HG03159 (cell line): ENCODE results near the gene EARS2.
"Not testable (repeated sequence)": the region's sequence is repeated elsewhere in the genome, so short reads cannot be mapped to it uniquely, and the experiment has no call there.

ENCODE experiments used
- ATAC-seq: cut with Tn5 transposase; IDR thresholded peaks from one replicate; pipeline ENCODE4 v1.9.1; 2021; ENCODE audit warnings: mild to moderate bottlenecking, moderate library complexity; ENCODE audit not compliant: unreplicated experiment

The EARS2 gene

DNA sequence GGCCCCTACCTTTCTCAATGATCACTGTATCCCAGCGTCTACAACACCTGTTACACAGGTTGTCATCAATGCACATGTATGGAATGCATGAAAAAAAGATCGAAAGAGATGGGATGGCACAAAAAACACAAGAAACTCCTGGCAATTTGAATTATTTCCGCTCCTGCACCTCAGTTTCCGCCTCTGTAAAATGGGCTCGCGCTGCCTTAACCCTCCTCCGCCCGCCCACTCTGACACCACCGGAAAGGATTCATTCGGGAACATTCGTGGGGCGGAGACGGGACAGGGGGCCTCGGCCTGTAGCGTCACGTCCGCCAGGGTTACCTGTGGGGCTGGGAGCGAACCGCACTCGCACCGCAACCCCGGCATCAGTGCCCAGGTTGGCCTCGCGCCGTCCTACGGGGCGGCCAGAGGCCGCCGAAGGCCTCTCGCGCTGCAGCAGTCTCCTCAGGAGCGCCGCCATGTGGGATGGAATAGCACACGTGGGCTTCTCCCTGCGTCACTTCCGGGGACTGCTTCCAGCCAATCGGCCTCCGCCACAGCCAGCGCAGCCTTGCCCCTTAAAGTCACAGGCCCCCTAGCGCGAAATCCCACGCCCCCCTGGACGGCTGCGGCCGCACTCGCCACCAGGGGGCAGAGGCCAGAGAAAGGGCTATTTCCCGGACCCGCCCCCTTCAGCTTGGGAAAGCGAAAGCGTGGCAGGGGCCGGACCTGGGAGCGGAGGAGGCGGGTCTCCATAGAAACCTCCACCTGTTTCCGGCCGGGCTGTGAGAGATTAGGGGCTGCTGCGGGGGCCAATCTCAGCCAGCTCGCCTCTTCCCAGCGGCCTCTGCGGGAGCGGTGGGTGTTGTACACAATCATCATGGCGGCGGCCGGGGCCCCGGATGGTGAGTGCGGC, at the start of gene EARS2, which contains the start of gene UBFD1:
EARS2 (minus strand) TSS at position 470 of the 898 bp plus-strand sequence; CDS start at position 463, 7 bp downstream.
UBFD1 (plus strand) TSS at position 847 of the 898 bp plus-strand sequence; CDS start at position 863, 16 bp downstream.
- ATAC-seq = peak; percentile 91

DNA sequence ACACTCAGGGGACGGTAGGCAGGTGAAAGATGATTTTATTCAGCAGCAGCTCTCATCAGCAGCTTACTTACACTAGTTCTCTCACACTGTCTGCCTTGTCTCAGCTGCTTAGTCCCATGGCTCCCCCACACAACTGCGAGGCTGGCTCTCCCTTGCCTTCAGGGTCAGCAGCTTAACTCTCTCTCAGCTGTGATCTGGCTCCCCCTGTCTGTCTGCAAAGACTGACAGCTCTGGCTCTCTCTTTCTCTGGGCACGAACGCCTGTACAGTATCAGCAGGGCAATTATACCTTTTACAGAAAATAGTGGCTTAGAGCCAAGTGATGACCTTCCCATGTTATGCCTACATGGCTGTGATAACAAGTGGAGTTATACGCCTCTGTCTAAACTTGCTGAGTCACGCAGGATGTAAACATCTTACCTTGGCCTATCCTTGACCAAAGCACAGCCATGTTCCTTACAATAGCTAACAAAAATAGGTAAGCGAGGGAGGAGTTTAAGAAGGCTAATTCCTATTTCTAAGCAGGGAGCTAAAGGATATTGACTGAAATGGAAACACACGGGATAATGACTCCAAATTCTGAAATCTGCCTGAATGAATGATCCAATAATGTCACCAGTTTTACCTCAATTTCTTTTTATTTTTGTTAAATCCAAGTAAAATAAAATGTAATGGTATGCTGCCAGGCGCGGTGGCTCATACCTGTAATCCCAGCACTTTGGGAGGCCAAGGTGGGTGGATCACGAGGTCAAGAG, 40.0 kb upstream of the EARS2 start:
- ATAC-seq = no peak

DNA sequence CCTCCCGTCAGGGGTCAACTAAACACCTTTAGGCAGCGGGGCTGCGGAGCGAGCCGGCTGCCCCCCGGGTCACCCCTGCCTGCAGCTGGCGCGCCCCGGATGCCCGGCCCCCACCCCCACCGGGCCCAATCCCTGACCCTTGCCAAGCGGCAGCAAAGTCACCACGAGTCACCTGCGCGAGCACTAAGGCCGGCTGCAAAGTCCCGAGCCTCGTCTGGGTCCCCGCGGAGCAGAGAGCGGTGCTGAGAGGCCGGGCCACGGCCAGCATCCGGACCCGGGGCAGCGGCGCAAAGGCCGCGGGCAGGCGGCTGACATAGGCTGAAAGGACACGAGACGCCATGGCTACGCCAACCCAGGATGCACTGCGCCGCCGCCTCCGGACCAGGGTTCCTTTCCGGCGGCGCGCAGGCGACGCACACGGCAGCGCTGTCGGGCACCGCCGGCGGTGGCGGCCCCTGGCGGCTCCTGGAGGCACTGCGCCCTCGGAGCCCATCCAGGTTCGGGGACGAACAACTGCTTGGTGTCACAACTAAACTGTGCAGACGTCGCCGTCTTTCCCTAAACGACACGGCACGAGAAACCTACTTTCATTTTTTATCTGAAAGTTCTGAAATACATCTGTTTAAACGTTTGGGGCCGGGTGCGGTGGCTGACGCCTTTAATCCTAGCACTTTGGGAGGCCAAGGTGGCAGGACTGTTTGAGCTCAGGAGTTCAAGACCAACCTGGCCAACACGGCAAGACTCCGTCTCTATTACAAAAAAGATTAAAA, 39.0 kb upstream of the EARS2 start, which contains the start of gene NDUFAB1:
NDUFAB1 (minus strand) TSS at position 366 of the 770 bp plus-strand sequence; CDS start at position 340, 26 bp downstream.
- ATAC-seq = peak; percentile 86

DNA sequence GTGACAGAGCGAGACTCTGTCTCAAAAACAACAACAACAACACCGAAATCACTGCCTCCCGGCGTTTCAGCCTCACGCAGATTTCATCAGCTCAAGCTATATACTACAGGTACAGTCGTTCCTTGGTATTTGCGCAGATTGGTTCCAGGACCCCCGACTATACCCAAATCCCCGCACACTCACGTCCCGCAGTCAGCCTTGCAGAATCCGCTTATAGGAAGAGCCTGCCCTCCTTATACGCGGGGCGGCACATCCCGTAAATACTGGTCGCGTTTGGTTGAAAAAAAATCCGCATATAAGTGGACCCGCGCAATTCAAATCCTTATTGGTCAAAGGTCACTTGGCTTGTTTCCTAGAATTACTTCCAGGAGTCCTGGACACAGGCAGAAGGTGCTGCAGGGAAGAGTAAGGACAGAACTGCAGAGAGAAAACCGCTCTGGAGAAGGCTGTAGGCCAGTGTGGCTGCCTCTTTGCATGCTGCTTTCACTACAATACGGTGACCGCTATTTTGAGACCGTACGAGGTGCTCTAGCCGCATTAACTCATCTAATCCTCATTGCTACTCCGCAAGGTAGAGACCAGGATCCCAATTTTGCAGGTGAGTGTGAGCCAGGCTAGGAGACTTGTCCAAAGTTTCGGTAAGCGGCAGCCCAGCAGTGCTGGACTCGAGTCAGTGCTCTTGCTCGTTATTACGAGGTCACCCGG, 38.2 kb upstream of the EARS2 start:
- peak; percentile 28 for ATAC-seq

DNA sequence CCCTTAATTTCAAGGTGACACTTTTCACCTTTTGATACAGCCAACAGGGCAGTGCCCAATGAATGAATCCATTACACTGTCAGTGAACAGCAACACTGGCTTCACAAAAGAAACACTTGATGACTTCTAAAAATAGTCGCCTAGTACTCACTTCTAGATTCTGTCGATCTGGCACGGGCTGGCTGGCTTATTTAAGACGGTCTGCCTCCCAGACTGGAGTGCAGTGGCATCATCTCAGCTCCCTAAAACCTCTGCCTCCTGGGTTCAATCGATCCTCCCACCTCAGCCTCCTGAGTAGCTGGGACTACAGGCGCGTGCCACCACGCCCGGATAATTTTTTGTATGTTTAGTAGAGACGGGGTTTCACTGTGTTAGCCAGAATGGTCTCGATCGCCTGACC, 37.0 kb upstream of the EARS2 start:
- no peak for ATAC-seq

DNA sequence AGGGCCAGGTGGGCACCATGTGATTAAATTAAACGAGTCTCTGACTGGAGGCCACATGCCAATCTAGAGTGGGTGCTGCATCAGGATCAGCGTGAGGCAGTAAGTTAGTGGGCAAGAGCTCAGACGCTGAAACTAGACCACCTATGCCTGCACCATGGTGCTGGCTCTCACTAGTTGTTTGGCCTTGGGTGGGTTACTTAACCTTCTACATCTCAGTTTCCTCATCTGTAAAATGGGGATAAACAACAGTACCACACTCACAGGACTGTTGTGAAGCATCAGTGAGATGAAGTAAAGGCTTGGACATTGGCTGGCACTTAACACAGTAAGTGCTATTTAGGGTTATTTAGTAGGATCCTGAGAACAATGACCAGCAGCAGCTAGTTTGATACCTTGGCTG, 33.0 kb upstream of the EARS2 start:
- ATAC-seq = no peak

DNA sequence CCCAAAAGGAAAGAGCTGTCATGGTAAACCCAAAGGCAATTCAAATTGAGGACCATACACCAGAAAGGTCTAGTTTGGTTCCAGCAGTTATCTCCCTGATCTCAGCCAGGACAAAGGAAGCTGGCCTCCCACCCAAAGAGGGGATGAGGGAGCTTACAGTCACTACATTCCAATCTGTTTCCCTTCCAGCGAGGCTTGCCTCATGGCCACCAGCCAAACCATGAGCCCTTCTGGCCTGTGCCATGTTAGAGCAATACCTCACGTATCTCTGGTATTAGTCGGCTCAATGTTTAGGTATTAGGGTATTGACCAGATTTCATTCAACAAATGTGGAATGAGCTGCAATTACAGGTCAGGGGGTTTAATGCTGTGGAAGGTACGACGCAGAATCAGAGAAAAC, 30.6 kb upstream of the EARS2 start:
- no peak for ATAC-seq

DNA sequence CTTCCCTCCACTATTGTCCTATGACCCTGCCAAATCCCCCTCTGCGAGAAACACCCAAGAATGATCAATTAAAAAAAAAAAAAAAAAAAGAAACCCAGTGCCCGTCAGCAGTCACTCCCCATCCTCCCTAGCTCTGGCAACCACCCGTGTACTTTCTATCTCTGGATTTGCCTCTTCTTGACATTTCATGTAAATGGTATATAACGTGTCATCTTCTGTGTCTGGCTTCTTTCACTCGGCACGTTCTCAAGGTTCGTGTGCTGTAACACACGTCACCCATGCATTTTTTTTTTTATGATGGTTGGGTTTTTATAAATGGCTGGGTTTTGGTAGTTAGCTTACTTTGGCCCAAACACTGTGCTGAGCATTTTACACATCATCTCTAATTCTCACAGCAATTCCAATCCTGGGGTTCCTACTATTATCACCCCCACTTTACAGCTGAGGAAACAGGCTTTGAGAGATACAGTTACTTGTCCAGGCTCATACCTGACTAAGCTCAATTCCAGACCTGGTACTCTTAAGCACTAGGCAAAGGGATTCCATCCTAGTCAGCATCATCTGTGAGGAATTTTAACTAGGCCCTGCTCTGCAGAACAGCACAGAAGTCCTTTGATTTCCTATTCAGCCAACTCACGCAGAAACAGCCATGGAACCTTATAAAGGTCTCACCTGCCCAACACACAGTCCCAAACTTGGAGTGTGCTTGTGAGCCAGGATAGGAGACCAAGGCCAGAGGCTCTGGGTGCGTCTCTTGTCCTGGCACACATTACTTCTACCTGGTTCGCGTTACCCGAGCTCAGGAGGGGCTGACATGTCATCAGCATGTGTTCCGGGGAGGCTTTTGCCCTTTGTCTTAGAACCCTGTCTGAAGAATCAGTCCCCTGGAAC, 27.3 kb upstream of the EARS2 start:
- ATAC-seq = no peak

DNA sequence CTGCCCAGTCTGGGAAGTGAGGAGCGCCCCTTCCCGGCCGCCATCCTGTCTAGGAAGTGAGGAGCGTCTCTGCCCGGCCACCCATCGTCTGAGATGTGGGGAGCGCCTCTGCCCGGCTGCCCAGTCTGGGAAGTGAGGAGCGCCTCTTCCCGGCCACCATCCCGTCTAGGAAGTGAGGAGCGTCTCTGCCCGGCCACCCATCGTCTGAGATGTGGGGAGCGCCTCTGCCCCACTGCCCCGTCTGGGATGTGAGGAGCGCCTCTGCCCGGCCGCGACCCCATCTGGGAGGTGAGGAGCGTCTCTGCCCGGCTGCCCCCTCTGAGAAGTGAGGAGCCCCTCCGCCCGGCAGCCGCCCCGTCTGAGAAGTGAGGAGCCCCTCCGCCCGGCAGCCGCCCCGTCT, 26.1 kb upstream of the EARS2 start:
- not testable (repeated sequence) for ATAC-seq

DNA sequence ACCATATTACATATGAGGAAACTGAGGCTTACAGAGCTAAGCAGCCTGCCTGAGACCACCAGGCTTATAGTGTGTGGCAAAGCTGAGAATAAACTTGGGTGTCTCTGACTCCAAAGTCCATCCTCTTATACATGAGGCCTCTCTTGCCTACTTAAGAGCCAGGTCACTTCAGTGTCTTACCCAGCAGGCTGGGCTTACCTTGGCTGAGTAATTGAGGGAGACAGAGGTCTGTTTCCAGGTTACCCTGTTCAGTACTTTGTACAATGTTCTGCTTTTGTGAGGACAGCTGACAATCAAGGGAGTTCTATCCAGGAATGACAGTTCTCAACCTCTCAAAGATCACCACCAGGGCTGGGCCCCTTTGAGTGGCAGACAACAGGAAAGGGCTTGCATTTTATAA, 24.6 kb upstream of the EARS2 start:
- ATAC-seq = no peak

DNA sequence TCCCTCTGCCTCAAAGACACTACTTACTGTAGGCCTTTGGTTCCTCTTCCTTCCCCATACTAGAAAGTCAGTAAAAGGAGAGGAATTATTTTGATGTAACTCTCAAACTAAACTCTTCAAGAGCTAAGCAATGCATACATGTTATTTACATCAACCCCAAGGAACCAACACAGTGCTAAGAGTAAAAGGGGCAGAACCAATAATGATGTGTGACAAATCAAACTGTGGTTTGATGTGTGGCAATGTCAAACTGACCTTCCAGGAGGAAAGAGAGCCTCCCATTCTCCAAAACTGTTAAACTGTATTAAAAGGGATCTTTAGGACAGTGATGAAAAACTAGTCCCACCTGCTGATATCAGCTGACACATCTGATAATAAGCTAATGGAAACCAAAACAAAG, 23.2 kb upstream of the EARS2 start:
- ATAC-seq = no peak

DNA sequence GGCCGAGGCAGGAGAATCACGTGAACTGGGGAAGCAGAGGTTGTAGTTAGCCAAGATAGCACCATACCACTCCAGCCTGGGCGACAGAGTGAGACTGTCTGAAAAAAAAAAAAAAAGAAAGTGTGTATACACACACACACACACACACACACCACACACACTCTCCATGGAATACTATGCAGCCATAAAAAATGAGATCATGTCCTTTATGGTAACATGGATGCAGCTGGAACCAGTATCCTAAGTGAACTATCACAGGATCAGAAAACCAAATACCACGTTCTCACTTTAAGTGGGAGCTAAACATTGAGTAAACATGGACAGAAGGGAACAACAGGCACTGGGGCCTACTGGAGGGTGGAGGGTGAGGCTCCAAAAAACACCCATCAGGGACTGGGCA, 22.2 kb upstream of the EARS2 start:
- ATAC-seq = no peak

DNA sequence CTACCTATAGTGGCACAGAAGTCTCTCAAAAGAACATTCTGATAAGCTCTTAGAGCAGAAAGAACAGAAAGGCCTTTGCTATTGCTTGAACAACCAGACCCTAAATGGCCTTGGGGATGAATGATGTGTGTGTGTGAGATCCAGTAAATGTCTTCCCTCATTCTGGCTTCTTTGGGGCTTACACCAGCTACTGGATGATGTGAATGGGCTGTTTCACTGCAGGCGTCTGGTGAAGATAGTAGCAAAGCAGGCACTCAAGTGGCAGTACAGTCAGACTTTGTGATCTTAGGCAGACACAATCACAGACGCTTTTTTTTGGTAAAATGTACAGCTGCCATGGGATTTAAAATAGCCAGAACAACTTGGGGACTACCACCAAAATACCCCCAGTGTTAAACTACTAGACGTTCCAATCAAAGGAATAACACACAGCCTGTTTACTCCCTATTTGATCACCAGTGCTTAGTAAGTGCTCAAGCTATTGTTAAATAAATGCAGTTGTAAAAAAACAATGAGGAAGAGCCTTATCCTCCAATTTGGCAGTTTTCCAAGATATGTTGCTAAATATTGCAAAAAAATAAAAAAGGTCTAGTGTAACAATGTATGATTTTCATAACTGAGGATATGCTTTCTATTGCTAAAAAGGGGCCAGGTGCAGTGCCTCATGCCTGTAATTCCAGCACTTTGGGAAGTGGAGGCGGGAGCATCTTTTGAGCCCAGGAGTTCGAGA, 21.1 kb upstream of the EARS2 start:
- ATAC-seq = no peak

DNA sequence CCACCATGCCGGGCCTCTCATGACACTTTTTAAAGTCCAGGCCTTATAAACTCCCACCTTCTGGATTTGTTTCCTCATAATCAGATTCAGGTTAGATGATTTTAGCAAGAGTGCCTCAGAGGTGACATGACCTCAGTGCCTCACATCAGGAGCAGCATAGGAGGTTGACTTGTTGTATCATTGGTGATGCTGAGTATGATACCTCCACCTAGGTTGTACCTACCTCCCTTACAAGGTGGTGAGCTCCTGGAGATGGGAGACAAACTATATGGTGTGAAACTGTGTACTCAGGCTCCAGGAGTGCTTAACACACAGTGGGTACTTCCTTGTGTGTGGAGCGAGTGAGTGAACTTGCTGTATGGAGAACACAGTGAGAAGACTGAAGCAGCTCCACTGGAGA, 20.3 kb upstream of the EARS2 start:
- no peak for ATAC-seq

DNA sequence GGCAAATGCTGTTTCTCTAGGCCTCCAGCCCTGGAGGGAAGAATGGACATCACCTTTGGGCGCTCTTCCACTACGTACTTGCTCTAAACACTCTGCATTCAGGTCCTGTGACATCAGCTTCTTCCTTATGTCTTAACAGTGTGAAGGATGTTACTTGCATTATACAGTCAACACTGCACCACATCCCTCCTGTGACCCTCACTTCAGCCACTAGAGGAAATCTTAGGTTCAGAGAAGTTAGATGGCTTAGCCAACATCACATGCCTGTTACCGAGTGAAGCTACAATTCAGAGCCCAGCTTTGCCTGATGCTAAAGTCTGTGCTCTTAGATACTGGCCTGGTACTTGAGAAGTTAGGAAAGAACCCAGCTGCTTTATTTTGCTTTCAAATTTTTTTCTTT, 18.7 kb upstream of the EARS2 start:
- no peak for ATAC-seq

DNA sequence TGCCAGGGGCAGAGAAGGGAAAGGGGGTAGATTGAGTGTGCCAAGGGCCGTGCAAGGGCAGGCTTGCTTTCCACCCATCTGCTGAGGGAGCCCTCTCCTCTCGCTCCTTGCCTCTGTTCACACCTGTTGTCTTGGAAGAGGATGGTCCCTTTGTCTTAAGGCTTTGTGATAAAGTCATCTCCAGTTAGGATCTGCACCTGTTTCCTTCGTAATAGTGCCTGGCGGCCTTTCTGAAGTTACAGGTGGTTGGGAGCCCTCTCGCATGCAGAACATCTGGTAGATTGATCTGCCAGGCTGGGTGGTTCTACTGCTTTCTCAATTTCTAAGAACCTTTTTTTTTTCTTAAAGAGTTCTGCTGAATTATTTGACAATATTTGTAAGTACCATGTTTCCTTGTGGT, 16.7 kb upstream of the EARS2 start:
- ATAC-seq = no peak

DNA sequence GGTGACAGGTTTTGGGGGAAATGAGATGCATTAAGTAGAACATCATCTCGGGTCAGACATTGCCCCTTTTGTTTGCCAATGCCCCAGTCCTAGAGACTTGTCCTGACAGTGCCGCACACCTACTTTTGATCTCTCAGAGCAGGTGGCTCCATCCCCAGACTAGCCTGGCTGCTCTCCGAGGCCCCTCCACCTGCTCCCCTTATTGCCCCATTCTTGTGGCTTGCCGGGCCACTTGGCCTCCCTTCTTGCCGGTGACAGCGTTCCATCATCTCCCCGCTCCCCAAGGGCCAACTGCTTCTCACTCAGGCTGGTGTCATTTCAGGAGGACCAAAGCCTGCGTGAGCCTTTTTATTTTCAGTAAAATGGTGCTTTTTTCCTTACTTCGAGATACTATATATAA, 15.2 kb upstream of the EARS2 start:
- ATAC-seq = no peak

DNA sequence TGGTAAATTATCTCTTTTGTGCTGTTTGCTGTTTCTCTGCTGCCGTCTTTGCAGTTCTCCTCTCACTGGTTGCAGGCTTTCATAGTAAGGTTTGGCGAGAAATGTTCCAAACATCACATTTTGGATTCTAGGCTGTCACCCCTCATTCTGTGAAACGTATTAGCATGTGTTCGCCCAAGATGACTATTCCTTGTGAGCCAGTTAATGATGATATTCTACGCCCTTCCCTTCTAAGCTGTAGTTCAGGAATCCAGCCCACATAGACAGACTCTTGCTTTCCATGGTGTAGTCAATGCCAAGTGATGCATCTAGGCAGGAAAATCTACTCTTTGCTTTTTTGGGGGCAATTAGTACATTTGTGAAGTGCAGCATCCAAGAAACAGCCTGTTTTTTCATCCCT, 14.7 kb upstream of the EARS2 start:
- no peak for ATAC-seq
